AG09309 (cell line): Measurements from ENCODE around the gene LIMK2.

Experiments
- DNase-seq: peaks from one replicate; pipeline ENCODE4 v3.0.0-alpha.2; 2010; ENCODE audit warnings: low read depth
- H3K4me3 ChIP-seq: 2 replicates; pipeline ENCODE4 v1.5.1; 2011; ENCODE audit warnings: mild to moderate bottlenecking, low read depth, low read length, moderate library complexity; ENCODE audit not compliant: control insufficient read depth
- TF ChIP-seq, protein P1 (sequence below): IDR thresholded peaks from 2 replicates; pipeline ENCODE4 v1.5.1; 2011; ENCODE audit warnings: mild to moderate bottlenecking, low read depth, low read length, inconsistent platforms; ENCODE audit not compliant: insufficient read depth, control insufficient read depth; ENCODE audit errors: missing control alignments

LIMK2 gene

DNA sequence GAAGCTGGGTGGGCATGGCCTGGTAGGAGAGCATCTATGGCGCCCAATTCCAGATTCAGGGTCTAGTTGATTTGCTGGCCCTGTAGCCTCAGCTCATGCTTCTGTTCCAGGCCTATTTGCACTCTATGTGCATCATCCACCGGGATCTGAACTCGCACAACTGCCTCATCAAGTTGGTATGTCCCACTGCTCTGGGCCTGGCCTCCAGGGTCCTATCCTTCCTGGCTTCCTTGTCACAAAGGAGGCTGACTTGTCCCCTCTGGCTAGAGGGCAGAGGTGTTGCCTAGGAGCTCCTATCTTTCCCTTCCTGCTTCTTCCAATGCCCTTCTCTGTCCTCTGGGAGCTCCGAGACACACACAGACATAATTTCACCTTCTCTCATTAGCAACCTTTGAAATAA, 58.9 kb downstream of the LIMK2 start:
- TF ChIP-seq, protein P1, sequence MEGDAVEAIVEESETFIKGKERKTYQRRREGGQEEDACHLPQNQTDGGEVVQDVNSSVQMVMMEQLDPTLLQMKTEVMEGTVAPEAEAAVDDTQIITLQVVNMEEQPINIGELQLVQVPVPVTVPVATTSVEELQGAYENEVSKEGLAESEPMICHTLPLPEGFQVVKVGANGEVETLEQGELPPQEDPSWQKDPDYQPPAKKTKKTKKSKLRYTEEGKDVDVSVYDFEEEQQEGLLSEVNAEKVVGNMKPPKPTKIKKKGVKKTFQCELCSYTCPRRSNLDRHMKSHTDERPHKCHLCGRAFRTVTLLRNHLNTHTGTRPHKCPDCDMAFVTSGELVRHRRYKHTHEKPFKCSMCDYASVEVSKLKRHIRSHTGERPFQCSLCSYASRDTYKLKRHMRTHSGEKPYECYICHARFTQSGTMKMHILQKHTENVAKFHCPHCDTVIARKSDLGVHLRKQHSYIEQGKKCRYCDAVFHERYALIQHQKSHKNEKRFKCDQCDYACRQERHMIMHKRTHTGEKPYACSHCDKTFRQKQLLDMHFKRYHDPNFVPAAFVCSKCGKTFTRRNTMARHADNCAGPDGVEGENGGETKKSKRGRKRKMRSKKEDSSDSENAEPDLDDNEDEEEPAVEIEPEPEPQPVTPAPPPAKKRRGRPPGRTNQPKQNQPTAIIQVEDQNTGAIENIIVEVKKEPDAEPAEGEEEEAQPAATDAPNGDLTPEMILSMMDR = no peak
- DNase-seq = no peak
- no peak overlapping the region for H3K4me3 ChIP-seq

DNA sequence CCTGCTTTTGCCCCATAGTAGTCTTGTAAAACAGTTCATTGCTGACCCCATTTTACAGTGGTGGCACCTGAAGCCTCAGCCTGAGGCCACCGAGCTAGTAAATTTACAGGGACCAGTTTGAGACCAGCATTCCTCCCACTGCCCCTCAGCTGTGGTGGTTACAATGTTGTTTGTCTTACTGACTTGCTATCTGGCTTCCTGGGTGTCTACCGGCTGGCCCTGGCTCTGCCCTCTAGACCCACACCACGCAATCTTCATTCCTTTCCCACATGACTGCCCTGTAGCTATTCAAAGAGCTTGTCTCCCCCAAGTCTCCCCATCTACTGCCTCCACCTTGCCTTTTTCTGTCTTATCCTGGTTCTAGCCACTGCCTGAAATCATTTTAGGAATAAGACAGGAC, 59.4 kb downstream of the LIMK2 start:
- TF ChIP-seq, protein P1 = no peak
- H3K4me3 ChIP-seq = no peak overlapping the region
- DNase-seq = no peak

DNA sequence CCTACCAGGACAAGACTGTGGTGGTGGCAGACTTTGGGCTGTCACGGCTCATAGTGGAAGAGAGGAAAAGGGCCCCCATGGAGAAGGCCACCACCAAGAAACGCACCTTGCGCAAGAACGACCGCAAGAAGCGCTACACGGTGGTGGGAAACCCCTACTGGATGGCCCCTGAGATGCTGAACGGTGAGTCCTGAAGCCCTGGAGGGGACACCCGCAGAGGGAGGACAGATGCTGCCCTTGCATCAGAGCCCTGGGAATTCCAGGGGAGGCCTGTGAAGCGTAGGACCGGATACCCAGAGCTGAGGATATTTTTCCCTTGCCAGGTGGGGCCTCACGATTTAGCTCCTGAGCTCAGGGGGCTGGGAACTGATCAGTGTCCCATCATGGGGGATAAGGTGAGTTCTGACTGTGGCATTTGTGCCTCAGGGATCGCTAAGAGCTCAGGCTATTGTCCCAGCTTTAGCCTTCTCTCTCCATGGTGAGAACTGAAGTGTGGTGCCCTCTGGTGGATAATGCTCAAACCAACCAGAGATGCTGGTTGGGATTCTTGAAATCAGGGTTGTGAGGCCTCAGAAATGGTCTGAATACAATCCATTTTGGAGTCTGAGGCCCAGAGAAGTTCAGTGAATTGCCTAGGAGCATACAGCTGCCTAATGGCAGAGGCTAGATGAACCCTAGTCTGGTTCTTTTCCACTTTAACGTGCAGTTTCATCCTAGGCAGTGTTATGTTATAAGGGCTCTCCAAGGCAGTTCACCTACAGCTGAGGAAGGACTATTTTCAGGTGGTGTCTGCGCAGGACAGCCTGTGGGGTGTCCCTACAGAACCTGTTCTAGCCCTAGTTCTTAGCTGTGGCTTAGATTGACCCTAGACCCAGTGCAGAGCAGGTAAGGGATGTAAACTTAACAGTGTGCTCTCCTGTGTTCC, 60.7 kb downstream of the LIMK2 start:
- DNase-seq = no peak
- H3K4me3 ChIP-seq = no peak overlapping the region
- TF ChIP-seq, protein P1 = peak; percentile 78

DNA sequence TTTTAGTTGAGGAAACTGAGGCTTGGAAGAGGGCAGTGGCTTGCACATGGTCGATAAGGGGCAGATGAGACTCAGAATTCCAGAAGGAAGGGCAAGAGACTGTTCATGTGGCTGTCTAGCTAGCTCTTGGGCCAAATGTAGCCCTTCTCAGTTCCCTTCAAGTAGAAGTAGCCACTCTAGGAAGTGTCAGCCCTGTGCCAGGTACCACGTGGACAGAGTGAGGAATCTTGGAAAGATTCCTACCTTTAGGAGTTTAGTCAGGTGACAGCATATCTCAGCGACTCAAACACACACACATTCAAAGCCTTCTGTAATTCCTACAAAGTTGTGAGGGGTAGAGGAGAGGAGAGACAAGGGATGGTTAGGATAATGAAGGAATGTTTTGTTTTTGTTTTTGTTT, 61.9 kb downstream of the LIMK2 start:
- no peak overlapping the region for H3K4me3 ChIP-seq
- TF ChIP-seq, protein P1 = no peak
- no peak for DNase-seq

DNA sequence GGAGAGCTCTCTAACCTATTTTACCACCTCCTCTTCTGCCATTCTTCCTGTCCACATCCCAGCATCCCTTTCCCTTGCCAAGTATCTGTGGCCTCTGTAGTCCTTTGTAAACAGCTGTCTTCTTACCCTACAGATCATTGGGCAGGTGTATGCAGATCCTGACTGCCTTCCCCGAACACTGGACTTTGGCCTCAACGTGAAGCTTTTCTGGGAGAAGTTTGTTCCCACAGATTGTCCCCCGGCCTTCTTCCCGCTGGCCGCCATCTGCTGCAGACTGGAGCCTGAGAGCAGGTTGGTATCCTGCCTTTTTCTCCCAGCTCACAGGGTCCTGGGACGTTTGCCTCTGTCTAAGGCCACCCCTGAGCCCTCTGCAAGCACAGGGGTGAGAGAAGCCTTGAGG, 62.9 kb downstream of the LIMK2 start:
- DNase-seq = no peak
- H3K4me3 ChIP-seq = no peak overlapping the region
- TF ChIP-seq, protein P1 = no peak

DNA sequence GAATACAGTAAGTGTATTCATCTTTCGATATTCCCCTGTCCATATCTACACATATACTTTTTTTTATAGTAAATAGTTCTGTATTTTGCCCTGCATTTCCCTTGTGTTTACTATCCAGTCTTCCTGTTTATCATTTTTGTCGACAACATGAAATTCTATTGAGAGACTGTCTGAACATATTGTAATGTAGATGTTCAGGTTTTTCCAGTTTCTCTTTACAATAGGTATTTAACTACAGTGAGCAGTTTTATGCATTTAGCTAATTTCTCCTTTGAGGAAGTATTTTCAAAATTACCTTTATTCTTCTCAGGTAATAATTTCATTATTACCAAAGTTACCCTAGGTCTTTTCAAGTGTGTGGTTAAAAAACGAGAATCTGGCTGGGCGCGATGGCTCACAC, 63.5 kb downstream of the LIMK2 start:
- TF ChIP-seq, protein P1 = no peak
- no peak for DNase-seq
- no peak overlapping the region for H3K4me3 ChIP-seq
